OCI-LY1 (cell line): ENCODE measurements around the gene TNNT3.

Experiments
- EZH2 ChIP-seq: fragments of 200-600 bp; sonication (generic), shearing (Covaris generic); IDR thresholded peaks from 2 replicates; pipeline ENCODE4 v1.8.0; 2017; ENCODE audit warnings: borderline replicate concordance, mixed run types, mild to moderate bottlenecking, antibody characterized with exemption, low read length, moderate library complexity, mixed read lengths
- TF ChIP-seq, protein P1 (sequence below): fragments of 200-600 bp; sonication (generic), shearing (Covaris generic); IDR thresholded peaks from 2 replicates; pipeline ENCODE4 v1.5.1; 2017; ENCODE audit warnings: mild to moderate bottlenecking, antibody characterized with exemption, low read length, moderate library complexity, mixed read lengths

DNA sequence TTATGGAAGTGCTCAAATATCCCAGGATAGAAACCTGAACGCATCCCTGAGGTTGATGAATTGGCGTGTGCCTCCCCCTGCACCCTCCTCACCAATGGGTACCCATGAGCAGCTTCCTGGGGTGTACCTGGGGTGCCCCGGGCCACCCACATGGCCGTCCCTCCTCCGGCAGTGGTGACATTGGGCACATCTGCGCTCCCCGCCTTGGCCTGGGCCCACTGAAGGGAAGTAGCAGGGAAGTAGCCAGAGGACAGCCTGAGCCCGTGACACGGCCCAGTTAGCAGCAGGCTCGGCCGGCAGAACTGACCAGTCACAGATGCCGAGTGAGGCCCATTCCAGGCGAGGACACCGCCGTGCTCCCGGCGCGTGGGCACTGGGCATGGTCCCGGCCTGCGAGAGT is 44.4 kb downstream of the TNNT3 start:
- TF ChIP-seq, protein P1, sequence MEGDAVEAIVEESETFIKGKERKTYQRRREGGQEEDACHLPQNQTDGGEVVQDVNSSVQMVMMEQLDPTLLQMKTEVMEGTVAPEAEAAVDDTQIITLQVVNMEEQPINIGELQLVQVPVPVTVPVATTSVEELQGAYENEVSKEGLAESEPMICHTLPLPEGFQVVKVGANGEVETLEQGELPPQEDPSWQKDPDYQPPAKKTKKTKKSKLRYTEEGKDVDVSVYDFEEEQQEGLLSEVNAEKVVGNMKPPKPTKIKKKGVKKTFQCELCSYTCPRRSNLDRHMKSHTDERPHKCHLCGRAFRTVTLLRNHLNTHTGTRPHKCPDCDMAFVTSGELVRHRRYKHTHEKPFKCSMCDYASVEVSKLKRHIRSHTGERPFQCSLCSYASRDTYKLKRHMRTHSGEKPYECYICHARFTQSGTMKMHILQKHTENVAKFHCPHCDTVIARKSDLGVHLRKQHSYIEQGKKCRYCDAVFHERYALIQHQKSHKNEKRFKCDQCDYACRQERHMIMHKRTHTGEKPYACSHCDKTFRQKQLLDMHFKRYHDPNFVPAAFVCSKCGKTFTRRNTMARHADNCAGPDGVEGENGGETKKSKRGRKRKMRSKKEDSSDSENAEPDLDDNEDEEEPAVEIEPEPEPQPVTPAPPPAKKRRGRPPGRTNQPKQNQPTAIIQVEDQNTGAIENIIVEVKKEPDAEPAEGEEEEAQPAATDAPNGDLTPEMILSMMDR, result no peak
- TF ChIP-seq EZH2, result no peak
